GM12878 (cell line): ENCODE results near the gene MAGEB17. TPM values are rescaled to one million over a fixed set of nuclear protein-coding genes. Genes with fewer than 3 reads are reported as not detected.

ENCODE experiments used
- ATAC-seq: fragments of 200-7000 bp; cut with Tn5 transposase; 3 replicates; pipeline ENCODE4 v1.9.1; 2020; ENCODE audit warnings: mild to moderate bottlenecking, moderate library complexity
- BruUV-seq: library from RNA; stranded (reverse); fragments of 400-500 nt; replicated peaks from 2 replicates; lab custom pipeline; 2021; lab: Mats Ljungman, UMichigan
- CTCF ChIA-PET: fragments of 300-600 bp; sonication (Branson Sonifier 250); formaldehyde crosslinking; extraction: SDS; loops from one replicate; lab custom pipeline; 2021; ENCODE audit warnings: inconsistent platforms; lab: Yijun Ruan, JAX
- POLR2A ChIA-PET: fragments of 350-600 bp; formaldehyde crosslinking; extraction: SDS; loops from one replicate; lab custom pipeline; 2021; ENCODE audit warnings: inconsistent platforms; lab: Charles Lee
- RAD21 ChIA-PET: fragments of 300-600 bp; sonication (Branson Sonifier 250); formaldehyde crosslinking; loops from one replicate; lab custom pipeline; 2023; ENCODE audit warnings: antibody characterized with exemption; ENCODE audit not compliant: unreplicated experiment; lab: Charles Lee
- SMC1A ChIA-PET: fragments of 300-600 bp; sonication (Branson Sonifier 250); formaldehyde crosslinking; loops from one replicate; lab custom pipeline; 2023; ENCODE audit not compliant: unreplicated experiment, uncharacterized antibody; lab: Charles Lee
- DNase-seq: peaks from one replicate; pipeline ENCODE4 v3.0.0-alpha.2; 2011; ENCODE audit warnings: low read depth, low spot score
- FAIRE-seq: peaks from 3 replicates; lab custom pipeline; 2011; peaks lifted over from hg19 to GRCh38; lab: Jason Lieb, UNC
- H2AFZ ChIP-seq: 2 replicates; pipeline ENCODE4 v1.6.0; 2011; ENCODE audit warnings: low read depth, low read length, control low read depth; ENCODE audit not compliant: control insufficient read depth
- H3K27ac ChIP-seq: 2 replicates; pipeline ENCODE4 v1.5.1; 2011; ENCODE audit warnings: control low read depth; ENCODE audit not compliant: control insufficient read depth, insufficient read depth
- H3K27me3 ChIP-seq, 2 experiments: replicated peaks in 1 of 2; 2 replicates each; pipeline versions ENCODE4 v1.6.0 to v1.6.1; 2011; ENCODE audit warnings: low read length in 1 of 2; ENCODE audit not compliant: control insufficient read depth in 2 of 2, insufficient read depth in 2 of 2
- H3K36me3 ChIP-seq, 2 experiments: 2 replicates each; pipeline ENCODE4 v1.5.1; 2011; ENCODE audit warnings: low read length in 1 of 2; ENCODE audit not compliant: control insufficient read depth in 2 of 2, insufficient read depth in 2 of 2
- H3K4me1 ChIP-seq: 2 replicates; pipeline ENCODE4 v1.6.1; 2011; ENCODE audit warnings: mild to moderate bottlenecking, low read length, moderate library complexity, mixed read lengths; ENCODE audit not compliant: control insufficient read depth, insufficient read depth
- H3K4me2 ChIP-seq: 2 replicates; pipeline ENCODE4 v1.6.0; 2011; ENCODE audit warnings: control low read depth; ENCODE audit not compliant: control insufficient read depth, insufficient read depth
- H3K4me3 ChIP-seq: fragments of 200-600 bp; sonication (generic); 2 replicates; pipeline ENCODE4 v1.5.1; 2016
- H3K79me2 ChIP-seq: 2 replicates; pipeline ENCODE4 v1.6.0; 2011; ENCODE audit warnings: low read length; ENCODE audit not compliant: control insufficient read depth, insufficient read depth
- H3K9ac ChIP-seq: 2 replicates; pipeline ENCODE4 v1.8.0; 2011; ENCODE audit warnings: low read length, control low read depth, mixed read lengths; ENCODE audit not compliant: control insufficient read depth, insufficient read depth
- H3K9me3 ChIP-seq: replicated peaks from 3 replicates; pipeline ENCODE4 v1.5.1; 2011; ENCODE audit warnings: mild to moderate bottlenecking, low read length; ENCODE audit not compliant: control insufficient read depth, insufficient read depth
- H4K20me1 ChIP-seq: 2 replicates; pipeline ENCODE4 v1.6.0; 2011; ENCODE audit not compliant: control insufficient read depth, insufficient read depth
- MXI1 ChIP-seq: fragments of 150-350 bp; IDR thresholded peaks from 2 replicates; pipeline ENCODE4 v1.6.1; 2011; ENCODE audit warnings: low read depth, mild to moderate bottlenecking, inconsistent platforms, low read length, improper control_type of control experiment
- NR2C1 ChIP-seq: fragments of 450-650 bp; IDR thresholded peaks from 2 replicates; pipeline ENCODE4 v1.6.1; 2017; ENCODE audit warnings: antibody characterized with exemption, mild to moderate bottlenecking, moderate library complexity
- SMAD1 ChIP-seq: fragments of 450-650 bp; IDR thresholded peaks from 2 replicates; pipeline ENCODE4 v1.6.1; 2018; ENCODE audit warnings: mild to moderate bottlenecking, low read depth; ENCODE audit not compliant: partially characterized antibody
- SP1 ChIP-seq: IDR thresholded peaks from one replicate; pipeline ENCODE4 v1.6.1; 2011; ENCODE audit warnings: low read depth, low read length
- SPI1 ChIP-seq: IDR thresholded peaks from 2 replicates; pipeline ENCODE4 v1.6.1; 2011; ENCODE audit warnings: low read depth, mild to moderate bottlenecking, low read length, moderate library complexity, borderline replicate concordance; ENCODE audit not compliant: insufficient read depth
- SREBF2 ChIP-seq: IDR thresholded peaks from 2 replicates; pipeline ENCODE4 v1.6.1; 2012; ENCODE audit warnings: mild to moderate bottlenecking, low read length
- STAT1 ChIP-seq: fragments of 450-650 bp; conservative IDR thresholded peaks from 2 replicates; pipeline ENCODE4 v1.6.1; 2014; ENCODE audit warnings: antibody characterized with exemption, mild to moderate bottlenecking
- WGBS: methylation state at CpG from one replicate; pipeline ENCODE4 v1.1.6; 2016; ENCODE audit warnings: low lambda C conversion rate; ENCODE audit not compliant: insufficient replicate concordance, insufficient coverage; ENCODE audit errors: missing lambda C conversion rate; 5-methylcytosine and 5-hydroxymethylcytosine counted together
- in situ Hi-C: fragments of 300-500 bp; cut with MboI; formaldehyde crosslinking; loops from 9 replicates; pipeline ENCODE4 v1.14.3; 2018; ENCODE audit warnings: mixed read lengths
- intact Hi-C: fragments of 100-400 bp; cut with micrococcal nuclease; formaldehyde crosslinking; loops from one replicate; pipeline ENCODE4 v1.14.2; 2022; ENCODE audit not compliant: unreplicated experiment
- polyA plus RNA-seq, 11 experiments: library from polyadenylated mRNA; depleted of rRNA in 4 of 11; unstranded in 6 of 11; stranded (reverse) in 5 of 11; fragments of >200 nt; fragmentation: Nextera tagmentation in 4 of 11; fragmentation: Illumina TruSeq in 1 of 11; extraction: Ambion mirVana in 4 of 11; extraction: Trizol in 1 of 11; gene quantifications; 1 replicate in 1 of 11; 2 replicates in 10 of 11; pipeline versions ENCODE4 v1.2.1 to v1.2.3, GENCODE V29; 2011 to 2016; ENCODE audit warnings: inconsistent platforms in 2 of 11, missing spikeins in 2 of 11, low read depth in 1 of 11
- total RNA-seq, 4 experiments: library from RNA; depleted of rRNA in 3 of 4; stranded (reverse); fragments of >200 nt in 3 of 4; fragmentation: Illumina TruSeq in 1 of 4; extraction: Trizol in 1 of 4; gene quantifications; 2 replicates each; pipeline versions ENCODE4 v1.2.1 to v1.2.3, GENCODE V29; 2013 to 2021
- TF ChIP-seq, protein P1 (sequence below): IDR thresholded peaks from 2 replicates; pipeline ENCODE4 v1.6.1; 2011; ENCODE audit warnings: borderline replicate concordance, low read depth, mild to moderate bottlenecking, moderate library complexity, mixed read lengths, low read length; ENCODE audit not compliant: insufficient read depth; ENCODE audit errors: extremely low read length
- TF ChIP-seq, protein P2 (sequence below): fragments of 450-650 bp; IDR thresholded peaks from 2 replicates; pipeline ENCODE4 v1.6.1; 2016; ENCODE audit warnings: mild to moderate bottlenecking
- TF ChIP-seq, protein P3 (sequence below): IDR thresholded peaks from 2 replicates; pipeline ENCODE4 v1.6.1; 2011; ENCODE audit warnings: mild to moderate bottlenecking, low read depth, low read length, moderate library complexity; ENCODE audit not compliant: insufficient replicate concordance

MAGEB17 gene
- total and polyA plus RNA-seq, 10 of the 15 experiments (the other 5 are each of a cell fraction or from before 2014, with no cell fraction given) = 0.05 to 0.21 TPM; not detected in 8

DNA sequence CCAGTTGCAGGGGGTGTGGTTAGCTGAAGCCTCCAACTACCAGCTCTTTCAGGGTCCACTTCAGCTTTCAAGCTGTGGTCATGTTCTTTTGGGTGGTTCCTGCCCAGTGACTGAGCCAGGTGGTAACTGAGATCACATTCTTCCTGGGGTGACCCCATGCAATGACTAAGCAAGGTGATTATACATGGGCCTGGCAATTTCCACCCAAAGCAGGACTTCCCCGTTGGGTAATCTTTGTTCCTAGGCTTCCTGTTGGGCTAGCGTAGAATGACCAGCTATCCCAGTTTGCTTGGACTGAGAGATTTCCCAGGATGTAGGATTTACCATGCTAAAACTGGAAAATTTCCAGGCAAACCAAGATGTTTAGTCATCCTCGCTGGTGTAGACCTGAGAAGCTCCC lies 18.4 kb upstream of the MAGEB17 start:
- Histone ChIP-seq H3K27me3 (no peaks in the 10 kb centered on the region; a peak in 1 of 4 replicates), H3K9me3 (no peaks in the 10 kb centered on the region), H3K79me2 (no peaks in the 10 kb centered on the region), H3K4me1 (no peaks in the 10 kb centered on the region), H3K27ac (no peak overlapping the region), H3K4me2 (no peak overlapping the region), H2AFZ (no peak overlapping the region), H4K20me1 (no peaks in the 10 kb centered on the region), H3K4me3 (no peak overlapping the region), H3K36me3 (no peaks in the 10 kb centered on the region), H3K9ac (no peak overlapping the region)
- RAD21 ChIA-PET = no interaction called here
- no peak for TF ChIP-seq MXI1
- TF ChIP-seq, protein P1, sequence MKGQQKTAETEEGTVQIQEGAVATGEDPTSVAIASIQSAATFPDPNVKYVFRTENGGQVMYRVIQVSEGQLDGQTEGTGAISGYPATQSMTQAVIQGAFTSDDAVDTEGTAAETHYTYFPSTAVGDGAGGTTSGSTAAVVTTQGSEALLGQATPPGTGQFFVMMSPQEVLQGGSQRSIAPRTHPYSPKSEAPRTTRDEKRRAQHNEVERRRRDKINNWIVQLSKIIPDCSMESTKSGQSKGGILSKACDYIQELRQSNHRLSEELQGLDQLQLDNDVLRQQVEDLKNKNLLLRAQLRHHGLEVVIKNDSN = no peak
- SMC1A ChIA-PET = interaction anchor here (1.5 kb wide), 1 partner anchor 10 kb away, joined by 6 read pairs; no protein-coding TSS in a partner anchor
- POLR2A ChIA-PET = no interaction called here
- FAIRE-seq = no peak
- 7% methylated on average over 3 of the region's 3 CpGs for WGBS
- no TSS peak for BruUV-seq
- intact Hi-C loops (no loop called here), in situ Hi-C loops (no loop called here)
- no peak for DNase-seq
- CTCF ChIA-PET = interaction anchor here (5.0 kb wide), 1 partner anchor 10 kb away, joined by 23 read pairs; no protein-coding TSS in a partner anchor
- no peak for ATAC-seq

DNA sequence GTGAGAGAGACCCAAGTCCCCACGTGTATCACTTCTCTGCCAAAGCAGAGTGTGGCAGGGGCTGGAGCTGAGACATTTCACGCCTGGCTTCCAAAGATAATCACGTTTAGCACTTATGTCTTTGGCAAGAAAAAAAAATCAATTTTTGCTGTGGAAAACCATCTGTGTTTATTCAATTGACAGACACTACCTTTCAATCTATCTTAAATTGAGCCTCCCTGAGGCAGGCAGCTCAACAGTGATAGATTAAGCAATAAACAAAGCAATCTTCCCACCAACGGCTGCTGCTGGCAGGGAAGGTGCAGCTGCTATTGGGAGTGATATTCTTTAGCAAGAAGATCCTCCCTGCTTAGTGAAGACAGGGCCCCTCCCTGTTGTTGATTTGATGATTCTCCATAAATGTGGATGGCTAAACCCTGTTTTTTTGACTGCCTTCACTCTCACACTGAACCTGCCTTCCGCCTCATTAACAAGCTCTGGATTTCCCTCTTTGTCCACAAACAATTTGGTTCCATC lies 11.6 kb upstream of the MAGEB17 start:
- ChIA-PET POLR2A (no interaction called here), RAD21 (no interaction called here), CTCF (interaction anchor here (0.7 to 1.9 kb wide), 3 partner anchors 9 to 33 kb away, joined by 3 to 6 read pairs (median 4); partner anchors contain the start of gene MAGEB17), SMC1A (interaction anchor here (0.6 to 1.2 kb wide), 2 partner anchors 14 to 282 kb away, joined by 3 read pairs; no protein-coding TSS in a partner anchor)
- Histone ChIP-seq H2AFZ (no peak overlapping the region), H4K20me1 (no peaks in the 10 kb centered on the region), H3K9me3 (no peaks in the 10 kb centered on the region), H3K4me2 (no peak overlapping the region), H3K27me3 (no peaks in the 10 kb centered on the region), H3K4me1 (no peaks in the 10 kb centered on the region), H3K79me2 (no peaks in the 10 kb centered on the region), H3K9ac (no peak overlapping the region), H3K27ac (no peak overlapping the region), H3K4me3 (no peak overlapping the region), H3K36me3 (no peaks in the 10 kb centered on the region)
- TF ChIP-seq, protein P2, sequence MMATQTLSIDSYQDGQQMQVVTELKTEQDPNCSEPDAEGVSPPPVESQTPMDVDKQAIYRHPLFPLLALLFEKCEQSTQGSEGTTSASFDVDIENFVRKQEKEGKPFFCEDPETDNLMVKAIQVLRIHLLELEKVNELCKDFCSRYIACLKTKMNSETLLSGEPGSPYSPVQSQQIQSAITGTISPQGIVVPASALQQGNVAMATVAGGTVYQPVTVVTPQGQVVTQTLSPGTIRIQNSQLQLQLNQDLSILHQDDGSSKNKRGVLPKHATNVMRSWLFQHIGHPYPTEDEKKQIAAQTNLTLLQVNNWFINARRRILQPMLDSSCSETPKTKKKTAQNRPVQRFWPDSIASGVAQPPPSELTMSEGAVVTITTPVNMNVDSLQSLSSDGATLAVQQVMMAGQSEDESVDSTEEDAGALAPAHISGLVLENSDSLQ = no peak
- TF ChIP-seq NR2C1 (no peak), SP1 (no peak), SPI1 (no peak), STAT1 (no peak), SREBF2 (no peak), SMAD1 (no peak)
- TF ChIP-seq, protein P3, sequence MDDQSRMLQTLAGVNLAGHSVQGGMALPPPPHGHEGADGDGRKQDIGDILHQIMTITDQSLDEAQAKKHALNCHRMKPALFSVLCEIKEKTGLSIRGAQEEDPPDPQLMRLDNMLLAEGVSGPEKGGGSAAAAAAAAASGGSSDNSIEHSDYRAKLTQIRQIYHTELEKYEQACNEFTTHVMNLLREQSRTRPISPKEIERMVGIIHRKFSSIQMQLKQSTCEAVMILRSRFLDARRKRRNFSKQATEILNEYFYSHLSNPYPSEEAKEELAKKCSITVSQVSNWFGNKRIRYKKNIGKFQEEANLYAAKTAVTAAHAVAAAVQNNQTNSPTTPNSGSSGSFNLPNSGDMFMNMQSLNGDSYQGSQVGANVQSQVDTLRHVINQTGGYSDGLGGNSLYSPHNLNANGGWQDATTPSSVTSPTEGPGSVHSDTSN = no peak
- 41% methylated on average over 5 of the region's 5 CpGs for WGBS
- in situ Hi-C loops = no loop called here
- DNase-seq (no peak), ATAC-seq (no peak), FAIRE-seq (no peak)
- intact Hi-C loops = no loop called here
- no TSS peak for BruUV-seq
